Measurements from ENCODE around the gene SCG3.

SCG3 gene

GRCh38 chr15:51678096-51678495 lies 3.2 kb upstream of the SCG3 start:
- DNase-seq (ENCODE audit: low read depth): no peak

GRCh38 chr15:51680321-51680720 lies 982 bp upstream of the SCG3 start:
- no peak for DNase-seq (ENCODE audit: low read depth)

- no peak for DNase-seq (ENCODE audit: low read depth)
Measured at GRCh38 chr15:51687565-51687964, 6.3 kb downstream of the SCG3 start.

GRCh38 chr15:51688863-51689262 lies 7.6 kb downstream of the SCG3 start:
- no peak for DNase-seq (ENCODE audit: low read depth)

- no peak for DNase-seq (ENCODE audit: low read depth)
Measured at GRCh38 chr15:51692154-51692553, 10.9 kb downstream of the SCG3 start.

GRCh38 chr15:51696566-51696965 lies 15.3 kb downstream of the SCG3 start:
- DNase-seq (ENCODE audit: low read depth): no peak

- no peak for DNase-seq (ENCODE audit: low read depth)
Measured at GRCh38 chr15:51697163-51697562, 15.9 kb downstream of the SCG3 start.

- DNase-seq (ENCODE audit: low read depth): no peak
Measured at GRCh38 chr15:51699373-51699772, 18.1 kb downstream of the SCG3 start.

- no peak for DNase-seq (ENCODE audit: low read depth)
Measured at GRCh38 chr15:51702710-51703109, 21.4 kb downstream of the SCG3 start.

- DNase-seq (ENCODE audit: low read depth): no peak
Measured at GRCh38 chr15:51706291-51706690, 25.0 kb downstream of the SCG3 start.

GRCh38 chr15:51706926-51707608 lies 25.8 kb downstream of the SCG3 start:
- no peak for DNase-seq (ENCODE audit: low read depth)

- no peak for DNase-seq (ENCODE audit: low read depth)
Measured at GRCh38 chr15:51708013-51708412, 26.7 kb downstream of the SCG3 start.

- no peak for DNase-seq (ENCODE audit: low read depth)
Measured at GRCh38 chr15:51709031-51709430, 27.7 kb downstream of the SCG3 start.

- no peak for DNase-seq (ENCODE audit: low read depth)
Measured at GRCh38 chr15:51714162-51714561, 32.9 kb downstream of the SCG3 start.

GRCh38 chr15:51714911-51715310 lies 33.6 kb downstream of the SCG3 start:
- DNase-seq (ENCODE audit: low read depth): no peak

- DNase-seq (ENCODE audit: low read depth): no peak
Measured at GRCh38 chr15:51718219-51718618, 36.9 kb downstream of the SCG3 start.

- no peak for DNase-seq (ENCODE audit: low read depth)
Measured at GRCh38 chr15:51718746-51719145, 37.4 kb downstream of the SCG3 start.

- DNase-seq (ENCODE audit: low read depth): no peak
Measured at GRCh38 chr15:51720201-51720995, 39.1 kb downstream of the SCG3 start.

GRCh38 chr15:51721199-51721960 lies 40.1 kb downstream of the SCG3 start:
- no peak for DNase-seq (ENCODE audit: low read depth)

- no peak for DNase-seq (ENCODE audit: low read depth)
Measured at GRCh38 chr15:51724199-51724598, 42.9 kb downstream of the SCG3 start.

GRCh38 chr15:51724673-51725072 lies 43.4 kb downstream of the SCG3 start:
- DNase-seq (ENCODE audit: low read depth): no peak

GRCh38 chr15:51726302-51727073 lies 45.2 kb downstream of the SCG3 start:
- DNase-seq (ENCODE audit: low read depth): no peak

Measured in stimulated activated CD8-positive, alpha-beta memory T cell treated with anti-CD3 and anti-CD28 coated beads, Interleukin-12 subunit alpha, Interleukin-12 subunit beta, amount 100 ng/mL, for 4 hours (primary cell).